Epithelial cell of esophagus (primary cell): ENCODE results near the gene PDE8A.

Experiments used
- DNase-seq: peaks from one replicate; pipeline ENCODE4 v3.0.0; 2010; ENCODE audit warnings: low read depth
- H3K4me3 ChIP-seq: 2 replicates; pipeline ENCODE4 v1.5.1; 2011; ENCODE audit warnings: mild to moderate bottlenecking, low read length, control low read depth
- TF ChIP-seq, protein P1 (sequence below): IDR thresholded peaks from 2 replicates; pipeline ENCODE4 v1.5.1; 2011; ENCODE audit warnings: low read depth, mild to moderate bottlenecking, low read length, control low read depth, inconsistent platforms; ENCODE audit not compliant: insufficient read depth; ENCODE audit errors: missing control alignments

Gene PDE8A

DNA sequence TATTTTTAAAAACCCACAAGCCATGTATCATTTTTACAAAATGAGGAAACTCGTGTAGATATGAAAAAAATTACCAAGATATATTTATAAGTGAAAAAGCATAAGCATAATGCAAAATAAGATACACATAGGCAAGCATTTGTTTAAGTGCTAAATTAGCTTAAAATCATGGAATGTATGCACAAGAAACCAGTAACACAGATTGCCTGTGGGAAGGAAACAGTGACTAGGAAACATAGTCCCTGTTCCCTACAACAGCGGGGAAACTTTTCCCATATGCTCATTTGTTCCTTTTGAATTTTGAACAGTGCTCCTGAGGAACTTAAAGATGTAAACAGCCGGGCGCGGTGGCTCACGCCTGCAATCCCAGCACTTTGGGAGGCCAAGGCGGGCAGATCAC, 169.5 kb downstream of the PDE8A start:
- H3K4me3 ChIP-seq = no peak overlapping the region
- TF ChIP-seq, protein P1, sequence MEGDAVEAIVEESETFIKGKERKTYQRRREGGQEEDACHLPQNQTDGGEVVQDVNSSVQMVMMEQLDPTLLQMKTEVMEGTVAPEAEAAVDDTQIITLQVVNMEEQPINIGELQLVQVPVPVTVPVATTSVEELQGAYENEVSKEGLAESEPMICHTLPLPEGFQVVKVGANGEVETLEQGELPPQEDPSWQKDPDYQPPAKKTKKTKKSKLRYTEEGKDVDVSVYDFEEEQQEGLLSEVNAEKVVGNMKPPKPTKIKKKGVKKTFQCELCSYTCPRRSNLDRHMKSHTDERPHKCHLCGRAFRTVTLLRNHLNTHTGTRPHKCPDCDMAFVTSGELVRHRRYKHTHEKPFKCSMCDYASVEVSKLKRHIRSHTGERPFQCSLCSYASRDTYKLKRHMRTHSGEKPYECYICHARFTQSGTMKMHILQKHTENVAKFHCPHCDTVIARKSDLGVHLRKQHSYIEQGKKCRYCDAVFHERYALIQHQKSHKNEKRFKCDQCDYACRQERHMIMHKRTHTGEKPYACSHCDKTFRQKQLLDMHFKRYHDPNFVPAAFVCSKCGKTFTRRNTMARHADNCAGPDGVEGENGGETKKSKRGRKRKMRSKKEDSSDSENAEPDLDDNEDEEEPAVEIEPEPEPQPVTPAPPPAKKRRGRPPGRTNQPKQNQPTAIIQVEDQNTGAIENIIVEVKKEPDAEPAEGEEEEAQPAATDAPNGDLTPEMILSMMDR = no peak
- DNase-seq = no peak

DNA sequence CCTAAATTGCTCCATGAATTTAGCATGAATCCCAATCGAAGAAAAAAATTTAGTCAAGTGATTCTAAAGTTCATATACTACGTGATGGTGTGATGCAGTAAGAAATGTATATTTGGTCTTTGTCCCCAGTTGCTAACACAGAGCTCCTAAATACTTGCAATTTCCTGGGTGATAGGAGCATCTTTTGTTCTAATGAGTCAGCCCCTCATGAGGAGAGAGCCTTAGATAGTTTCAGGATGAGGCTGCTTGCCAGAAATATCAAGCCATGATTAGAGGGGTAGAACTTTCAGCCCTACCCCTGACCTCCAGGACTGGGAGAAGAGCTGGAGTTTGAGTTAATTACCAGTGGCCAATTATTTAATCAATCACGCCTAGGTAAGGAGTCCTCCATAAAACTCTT, 170.2 kb downstream of the PDE8A start:
- TF ChIP-seq, protein P1 = no peak
- H3K4me3 ChIP-seq = no peak overlapping the region
- DNase-seq = no peak

DNA sequence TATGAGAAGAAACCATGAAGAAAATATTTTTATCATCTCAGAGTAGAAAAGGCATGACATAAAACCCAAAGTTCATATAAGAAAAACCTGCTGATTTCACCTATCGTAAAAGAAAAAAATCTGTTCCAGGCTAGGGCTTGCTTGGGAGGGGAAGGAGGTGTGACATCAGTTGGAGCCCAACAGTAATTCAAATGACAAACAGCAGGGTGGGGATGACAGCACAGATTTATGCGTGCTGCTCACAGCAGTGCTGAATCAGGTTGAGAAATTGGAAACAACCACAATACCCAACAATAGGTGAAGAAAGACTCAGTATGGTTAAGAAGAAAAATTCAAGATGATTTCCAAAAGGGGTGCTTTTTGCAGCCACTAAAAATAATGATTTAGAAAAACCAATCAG, 172.4 kb downstream of the PDE8A start:
- peak; percentile 16 for DNase-seq
- H3K4me3 ChIP-seq = no peak overlapping the region
- TF ChIP-seq, protein P1 = no peak

DNA sequence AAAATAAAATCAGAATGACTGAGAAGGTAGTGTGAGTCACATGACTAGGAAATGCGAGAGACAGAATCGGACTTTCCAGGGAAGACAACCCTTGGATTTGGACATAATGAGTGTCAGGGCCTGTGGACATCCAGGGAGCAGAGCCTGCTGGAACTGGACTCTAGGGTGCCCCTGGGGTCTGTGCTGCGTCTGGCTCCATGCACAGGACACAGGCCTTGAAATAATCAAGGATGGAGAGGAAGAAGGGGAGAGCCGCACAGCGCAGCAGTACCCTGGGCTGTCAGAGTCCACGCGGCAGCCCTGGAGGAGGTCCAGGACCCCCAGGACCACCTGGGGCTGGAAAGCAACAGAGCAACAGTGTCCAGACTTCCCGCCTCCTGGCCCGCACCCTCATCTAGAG, 173.7 kb downstream of the PDE8A start:
- no peak for DNase-seq
- TF ChIP-seq, protein P1 = no peak
- no peak overlapping the region for H3K4me3 ChIP-seq

DNA sequence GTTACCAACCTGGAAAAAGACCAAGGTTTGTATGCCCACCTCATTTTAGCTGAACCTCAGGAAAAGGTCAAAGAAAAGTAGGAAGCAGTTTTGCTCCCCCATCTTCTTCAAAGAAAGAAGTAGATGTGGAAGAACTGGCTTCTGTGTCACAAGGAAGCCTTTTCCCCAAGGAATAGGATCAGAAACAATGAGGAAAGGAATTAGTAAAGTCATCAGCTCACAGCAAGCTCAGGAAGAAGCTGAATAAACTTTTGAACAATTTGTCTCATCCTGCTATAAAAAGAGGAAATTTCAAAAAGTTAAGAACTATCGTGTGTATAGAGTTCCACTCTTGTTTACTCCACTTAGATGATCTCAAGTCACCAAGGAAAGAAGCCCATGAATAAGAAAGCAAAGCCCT, 174.2 kb downstream of the PDE8A start:
- no peak overlapping the region for H3K4me3 ChIP-seq
- DNase-seq = no peak
- TF ChIP-seq, protein P1 = no peak

DNA sequence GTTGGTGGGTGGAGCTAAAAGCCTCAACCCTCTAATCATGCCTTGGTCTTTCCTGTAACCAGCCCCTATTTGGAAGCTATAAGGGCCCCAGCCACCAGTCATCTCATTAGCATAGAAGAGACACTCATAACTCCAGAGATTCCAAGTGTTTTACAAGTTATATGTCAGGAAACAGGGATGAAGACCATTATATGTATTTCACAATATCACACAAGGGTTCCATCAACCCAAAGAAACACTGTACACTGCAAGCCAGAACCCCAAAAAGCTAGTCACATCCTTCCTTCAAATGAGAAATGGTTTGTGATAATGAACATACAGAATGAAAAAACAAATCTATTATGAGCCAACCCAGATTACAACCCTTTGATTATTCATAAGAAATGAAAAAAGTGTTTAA, 175.7 kb downstream of the PDE8A start:
- no peak overlapping the region for H3K4me3 ChIP-seq
- TF ChIP-seq, protein P1 = no peak
- no peak for DNase-seq

DNA sequence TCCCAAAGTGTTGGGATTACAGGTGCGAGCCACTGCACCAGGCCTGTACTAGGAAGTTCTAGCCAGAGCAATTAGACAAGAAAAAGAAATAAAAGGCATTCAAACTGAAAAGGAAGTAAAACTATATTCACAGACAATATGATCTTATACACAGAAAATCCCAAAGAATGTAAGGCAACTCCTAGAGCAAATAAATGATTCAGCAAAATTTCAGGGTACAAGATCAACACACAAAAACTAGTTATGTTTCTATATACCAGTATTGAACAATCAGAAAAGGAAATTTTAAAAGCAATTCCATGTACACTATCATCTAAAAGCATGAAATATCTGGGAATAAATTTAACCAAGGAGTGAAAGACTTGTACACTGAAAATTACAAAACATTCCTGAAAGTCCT, 180.6 kb downstream of the PDE8A start:
- H3K4me3 ChIP-seq = no peak overlapping the region
- no peak for DNase-seq
- TF ChIP-seq, protein P1 = no peak
